Neural cell (in vitro differentiated cells): ENCODE data around the gene PTK7.
A peak's percentile ranks its signal among the peaks of the same experiment; 100 is the strongest.

Experiments
- CTCF ChIP-seq: fragments of 450-650 bp; IDR thresholded peaks from 2 replicates; pipeline ENCODE4 v1.5.1; 2014; ENCODE audit warnings: antibody characterized with exemption, mild to moderate bottlenecking, moderate library complexity; ENCODE audit not compliant: poor library complexity, severe bottlenecking
- EP300 ChIP-seq: fragments of 450-650 bp; conservative IDR thresholded peaks from 2 replicates; pipeline ENCODE4 v1.6.1; 2014; ENCODE audit warnings: antibody characterized with exemption, mild to moderate bottlenecking, moderate library complexity; ENCODE audit not compliant: poor library complexity, severe bottlenecking
- EZH2 ChIP-seq: fragments of 200-600, 300-800 bp; shearing (Covaris generic), sonication (generic); IDR thresholded peaks from 2 replicates; pipeline ENCODE4 v1.6.1; 2014; ENCODE audit warnings: antibody characterized with exemption, low read length, borderline replicate concordance, mild to moderate bottlenecking; ENCODE audit not compliant: insufficient read depth, poor library complexity, severe bottlenecking
- MXI1 ChIP-seq: fragments of 450-650 bp; conservative IDR thresholded peaks from 2 replicates; pipeline ENCODE4 v1.6.1; 2014; ENCODE audit warnings: antibody characterized with exemption, mild to moderate bottlenecking; ENCODE audit not compliant: poor library complexity, severe bottlenecking
- POLR2AphosphoS5 ChIP-seq: IDR thresholded peaks from 2 replicates; pipeline ENCODE4 v1.6.1; 2012
- REST ChIP-seq: IDR thresholded peaks from 2 replicates; pipeline ENCODE4 v1.6.1; 2012; ENCODE audit warnings: borderline replicate concordance
- SMC3 ChIP-seq: fragments of 450-650 bp; conservative IDR thresholded peaks from 2 replicates; pipeline ENCODE4 v1.6.1; 2014; ENCODE audit warnings: antibody characterized with exemption, mild to moderate bottlenecking, moderate library complexity; ENCODE audit not compliant: poor library complexity
- TAF1 ChIP-seq: IDR thresholded peaks from 2 replicates; pipeline ENCODE4 v1.6.1; 2012; ENCODE audit warnings: low read depth

- TF ChIP-seq EZH2: no peak
- no peak for TF ChIP-seq CTCF
- peak; percentile 62 for TF ChIP-seq TAF1
- TF ChIP-seq REST: peak; percentile 66
- peak; percentile 93 for TF ChIP-seq MXI1
- TF ChIP-seq POLR2AphosphoS5: peak; percentile 95
- TF ChIP-seq EP300: peak; percentile 37
- peak; percentile 14 for TF ChIP-seq SMC3
Measured at GRCh38 chr6:43059168-43060033, 16.7 kb upstream of the PTK7 start, which contains the start of the genes KLC4 and MRPL2.
